Measurements from ENCODE around the gene OPCML.

The OPCML gene

GRCh38 chr11:132365650-132366049 lies 1166.7 kb downstream of the OPCML start:
- no peaks in the 10 kb centered on the region for H3K36me3 Mint-ChIP-seq (ENCODE audit: low read depth)
- H3K27ac Mint-ChIP-seq: no peak overlapping the region
- H3K27me3 Mint-ChIP-seq (ENCODE audit: low read depth): peaks cover 7% of the 10 kb centered on the region
- no peaks in the 10 kb centered on the region for H3K4me1 Mint-ChIP-seq
- H3K9me3 Mint-ChIP-seq: peaks cover 5% of the 10 kb centered on the region
- no peak for TF ChIP-seq CTCF (IDR thresholded peaks at IDR 0.05; ENCODE audit: unreplicated experiment in 3 of 3)
- H3K4me3 Mint-ChIP-seq: no peak overlapping the region
